ENCODE measurements around the gene SH2D3A. TPM values are rescaled to one million over a fixed set of nuclear protein-coding genes. Genes with fewer than 3 reads are reported as not detected.

SH2D3A gene
- polyA plus RNA-seq, 1 donor (not counting 4 experiments of a cell fraction or from before 2014, with no cell fraction given) = 24.9 TPM

- H3K9me3 ChIP-seq (ENCODE audit: control insufficient read depth, low read depth, low read length) = no peaks in the 10 kb centered on the region
- dilution Hi-C loops (cut with MboI; ENCODE audit: extremely low pct_ligation_motif_present, low sequenced_read_pairs) = no loop called here
- no peaks in the 10 kb centered on the region for H3K27me3 ChIP-seq (ENCODE audit: control insufficient read depth, extremely low read depth, insufficient read depth, low read length)
- no peaks in the 10 kb centered on the region for H4K20me1 ChIP-seq (ENCODE audit: control insufficient read depth, extremely low read depth, insufficient read depth, low read length)
- peak overlapping the region; percentile 63 for H2AFZ ChIP-seq (ENCODE audit: control insufficient read depth, low read length)
- H3K79me2 ChIP-seq (ENCODE audit: control insufficient read depth, insufficient read depth, low read length) = no peaks in the 10 kb centered on the region
- no peak for TF ChIP-seq EZH2 (IDR thresholded peaks at IDR 0.05; ENCODE audit: low read length)
- TF ChIP-seq, protein P1, sequence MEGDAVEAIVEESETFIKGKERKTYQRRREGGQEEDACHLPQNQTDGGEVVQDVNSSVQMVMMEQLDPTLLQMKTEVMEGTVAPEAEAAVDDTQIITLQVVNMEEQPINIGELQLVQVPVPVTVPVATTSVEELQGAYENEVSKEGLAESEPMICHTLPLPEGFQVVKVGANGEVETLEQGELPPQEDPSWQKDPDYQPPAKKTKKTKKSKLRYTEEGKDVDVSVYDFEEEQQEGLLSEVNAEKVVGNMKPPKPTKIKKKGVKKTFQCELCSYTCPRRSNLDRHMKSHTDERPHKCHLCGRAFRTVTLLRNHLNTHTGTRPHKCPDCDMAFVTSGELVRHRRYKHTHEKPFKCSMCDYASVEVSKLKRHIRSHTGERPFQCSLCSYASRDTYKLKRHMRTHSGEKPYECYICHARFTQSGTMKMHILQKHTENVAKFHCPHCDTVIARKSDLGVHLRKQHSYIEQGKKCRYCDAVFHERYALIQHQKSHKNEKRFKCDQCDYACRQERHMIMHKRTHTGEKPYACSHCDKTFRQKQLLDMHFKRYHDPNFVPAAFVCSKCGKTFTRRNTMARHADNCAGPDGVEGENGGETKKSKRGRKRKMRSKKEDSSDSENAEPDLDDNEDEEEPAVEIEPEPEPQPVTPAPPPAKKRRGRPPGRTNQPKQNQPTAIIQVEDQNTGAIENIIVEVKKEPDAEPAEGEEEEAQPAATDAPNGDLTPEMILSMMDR (optimal IDR thresholded peaks at IDR 0.05 in 1 of 3, IDR thresholded peaks at IDR 0.05 in 1 of 3, conservative IDR thresholded peaks at IDR 0.05 in 1 of 3; ENCODE audit: extremely low read depth in 1 of 3, insufficient read depth in 2 of 3, low read length in 3 of 3) = no peak
- peak overlapping the region; percentile 48 for H3K4me2 ChIP-seq (ENCODE audit: control insufficient read depth, extremely low read depth, insufficient read depth, low read depth, low read length)
- no peak overlapping the region for H3K9ac ChIP-seq (ENCODE audit: control insufficient read depth, extremely low read depth, insufficient read depth, low read length)
- H3K4me1 ChIP-seq (ENCODE audit: control insufficient read depth, extremely low read depth, insufficient read depth, low read length) = peaks cover 14% of the 10 kb centered on the region
- no peaks in the 10 kb centered on the region for H3K9me1 ChIP-seq (ENCODE audit: control insufficient read depth, extremely low read depth, insufficient read depth, low read length)
- DNase-seq (ENCODE audit: low read depth, low spot score) (no peak), FAIRE-seq (no peak)
- H3K36me3 ChIP-seq (ENCODE audit: control insufficient read depth in 2 of 2, extremely low read depth in 1 of 2, insufficient read depth in 2 of 2, low read length in 2 of 2) = no peaks in the 10 kb centered on the region
- no peak overlapping the region for H3K27ac ChIP-seq (ENCODE audit: control insufficient read depth, insufficient read depth, low read length)
- no peak overlapping the region for H3K4me3 ChIP-seq (ENCODE audit: control insufficient read depth in 2 of 3, extremely low read depth in 1 of 3, insufficient read depth in 2 of 3, low read depth in 1 of 3, low read length in 3 of 3)
These were observed 44.1 kb downstream of the SH2D3A start for GRCh38 chr19:6723108-6723618.

DNA sequence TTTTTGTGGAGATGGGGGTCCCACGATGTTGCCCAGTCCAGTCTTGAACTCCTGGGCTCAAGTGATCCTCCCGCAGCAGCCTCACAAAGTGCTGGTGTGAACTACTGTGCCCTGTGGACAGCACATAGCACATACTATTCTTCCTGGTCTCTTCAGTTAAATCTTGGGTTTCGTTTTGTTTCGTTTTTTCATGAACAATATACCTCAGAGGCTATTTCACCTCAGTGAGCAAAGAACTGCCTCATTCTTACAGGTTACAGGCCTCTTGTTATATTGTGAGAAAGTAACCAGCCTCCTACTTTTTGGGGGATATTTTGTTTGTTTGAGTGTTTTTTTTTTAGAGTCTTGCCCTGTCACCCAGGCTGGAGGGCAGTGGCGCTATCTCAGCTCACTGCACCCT, 45.5 kb downstream of the SH2D3A start:
- no peaks in the 10 kb centered on the region for H3K79me2 ChIP-seq (ENCODE audit: control insufficient read depth, insufficient read depth, low read length)
- H3K4me2 ChIP-seq (ENCODE audit: control insufficient read depth, extremely low read depth, insufficient read depth, low read depth, low read length) = no peak overlapping the region
- dilution Hi-C loops (cut with MboI; ENCODE audit: extremely low pct_ligation_motif_present, low sequenced_read_pairs) = no loop called here
- no peak for TF ChIP-seq EZH2 (IDR thresholded peaks at IDR 0.05; ENCODE audit: low read length)
- TF ChIP-seq, protein P1 (optimal IDR thresholded peaks at IDR 0.05 in 1 of 3, IDR thresholded peaks at IDR 0.05 in 1 of 3, conservative IDR thresholded peaks at IDR 0.05 in 1 of 3; ENCODE audit: extremely low read depth in 1 of 3, insufficient read depth in 2 of 3, low read length in 3 of 3) = no peak
- no peak overlapping the region for H2AFZ ChIP-seq (ENCODE audit: control insufficient read depth, low read length)
- no peak overlapping the region for H3K27ac ChIP-seq (ENCODE audit: control insufficient read depth, insufficient read depth, low read length)
- H3K27me3 ChIP-seq (ENCODE audit: control insufficient read depth, extremely low read depth, insufficient read depth, low read length) = no peaks in the 10 kb centered on the region
- H3K4me3 ChIP-seq (ENCODE audit: control insufficient read depth in 2 of 3, extremely low read depth in 1 of 3, insufficient read depth in 2 of 3, low read depth in 1 of 3, low read length in 3 of 3) = no peak overlapping the region
- no peaks in the 10 kb centered on the region for H3K9me1 ChIP-seq (ENCODE audit: control insufficient read depth, extremely low read depth, insufficient read depth, low read length)
- H3K36me3 ChIP-seq (ENCODE audit: control insufficient read depth in 2 of 2, extremely low read depth in 1 of 2, insufficient read depth in 2 of 2, low read length in 2 of 2) = no peaks in the 10 kb centered on the region
- no peaks in the 10 kb centered on the region for H4K20me1 ChIP-seq (ENCODE audit: control insufficient read depth, extremely low read depth, insufficient read depth, low read length)
- H3K4me1 ChIP-seq (ENCODE audit: control insufficient read depth, extremely low read depth, insufficient read depth, low read length) = peaks cover 14% of the 10 kb centered on the region
- H3K9me3 ChIP-seq (ENCODE audit: control insufficient read depth, low read depth, low read length) = no peaks in the 10 kb centered on the region
- no peak overlapping the region for H3K9ac ChIP-seq (ENCODE audit: control insufficient read depth, extremely low read depth, insufficient read depth, low read length)
- FAIRE-seq (no peak), DNase-seq (ENCODE audit: low read depth, low spot score) (no peak)
